SK-N-SH treated with all-trans-retinoic acid at 6 μM for 48 hours (cell line): ENCODE data around the gene E2F8.

Experiments used
- ATAC-seq: fragments of 200-7000 bp; cut with Tn5 transposase; 3 replicates; pipeline ENCODE4 v1.9.1; 2020; ENCODE audit warnings: mild to moderate bottlenecking, moderate library complexity
- ARNTL ChIP-seq: fragments of 450-650 bp; formaldehyde crosslinking; IDR thresholded peaks from 2 replicates; pipeline ENCODE4 v1.5.0; 2020; ENCODE audit warnings: low read depth, mild to moderate bottlenecking, moderate library complexity, borderline replicate concordance
- BACH2 ChIP-seq: fragments of 250-450 bp; sonication (Bioruptor Pico); IDR thresholded peaks from 2 replicates; pipeline ENCODE4 v1.9.0; 2021; ENCODE audit warnings: mild to moderate bottlenecking, borderline replicate concordance
- CREB5 ChIP-seq: fragments of 250-450 bp; sonication (Bioruptor Pico); IDR thresholded peaks from 2 replicates; pipeline ENCODE4 v1.5.1; 2020; ENCODE audit warnings: low read depth, mild to moderate bottlenecking, moderate library complexity
- CSRNP3 ChIP-seq: fragments of 250-450 bp; sonication (Bioruptor Pico); IDR thresholded peaks from 2 replicates; pipeline ENCODE4 v1.5.1; 2021; ENCODE audit warnings: mild to moderate bottlenecking, moderate library complexity
- GLIS3 ChIP-seq: fragments of 250-450 bp; sonication (Bioruptor Pico); IDR thresholded peaks from 2 replicates; pipeline ENCODE4 v1.5.0; 2020; ENCODE audit warnings: mild to moderate bottlenecking, moderate library complexity
- ISL1 ChIP-seq: fragments of 250-450 bp; sonication (Bioruptor Pico); IDR thresholded peaks from 2 replicates; pipeline ENCODE4 v2.1.2; 2022; ENCODE audit warnings: mild to moderate bottlenecking, moderate library complexity
- OSR1 ChIP-seq: fragments of 250-450 bp; sonication (Bioruptor Pico); IDR thresholded peaks from 2 replicates; pipeline ENCODE4 v1.8.0; 2022; ENCODE audit warnings: moderate library complexity, mild to moderate bottlenecking, inconsistent platforms
- PATZ1 ChIP-seq: fragments of 250-450 bp; sonication (Bioruptor Pico); IDR thresholded peaks from 2 replicates; pipeline ENCODE4 v1.8.0; 2020; ENCODE audit warnings: mild to moderate bottlenecking, moderate library complexity, borderline replicate concordance
- PPARA ChIP-seq: fragments of 250-450 bp; sonication (Bioruptor Pico); IDR thresholded peaks from 2 replicates; pipeline ENCODE4 v1.5.0; 2020; ENCODE audit warnings: mild to moderate bottlenecking, borderline replicate concordance
- RARB ChIP-seq: fragments of 250-450 bp; sonication (Bioruptor Pico); IDR thresholded peaks from 2 replicates; pipeline ENCODE4 v1.8.0; 2021; ENCODE audit warnings: mild to moderate bottlenecking, moderate library complexity
- SNAI2 ChIP-seq: fragments of 250-450 bp; sonication (Bioruptor Pico); IDR thresholded peaks from 2 replicates; pipeline ENCODE4 v1.5.0; 2020; ENCODE audit warnings: mild to moderate bottlenecking, moderate library complexity
- TCF4 ChIP-seq: fragments of 250-450 bp; sonication (Bioruptor Pico); IDR thresholded peaks from 2 replicates; pipeline ENCODE4 v1.8.0; 2021; ENCODE audit warnings: mild to moderate bottlenecking, moderate library complexity, borderline replicate concordance
- TOX ChIP-seq: fragments of 250-450 bp; sonication (Bioruptor Pico); IDR thresholded peaks from 2 replicates; pipeline ENCODE4 v1.8.0; 2021; ENCODE audit warnings: mild to moderate bottlenecking, moderate library complexity, borderline replicate concordance
- TSHZ2 ChIP-seq: fragments of 250-450 bp; sonication (Bioruptor Pico); IDR thresholded peaks from 2 replicates; pipeline ENCODE4 v1.5.0; 2020; ENCODE audit warnings: mild to moderate bottlenecking, moderate library complexity
- ZC3H10 ChIP-seq: fragments of 250-450 bp; sonication (Bioruptor Pico); IDR thresholded peaks from 2 replicates; pipeline ENCODE4 v1.5.1; 2021; ENCODE audit warnings: mild to moderate bottlenecking, moderate library complexity
- ZFP3 ChIP-seq: fragments of 250-450 bp; sonication (Bioruptor Pico); IDR thresholded peaks from 2 replicates; pipeline ENCODE4 v1.5.0; 2020; ENCODE audit warnings: mild to moderate bottlenecking, moderate library complexity
- ZFP30 ChIP-seq: fragments of 450-650 bp; formaldehyde crosslinking; IDR thresholded peaks from 2 replicates; pipeline ENCODE4 v1.5.0; 2022; ENCODE audit warnings: mild to moderate bottlenecking, moderate library complexity
- ZNF565 ChIP-seq: fragments of 450-650 bp; formaldehyde crosslinking; conservative IDR thresholded peaks from 2 replicates; pipeline ENCODE4 v1.5.0; 2020; ENCODE audit warnings: low read depth, mild to moderate bottlenecking, moderate library complexity
- ZNF70 ChIP-seq: fragments of 450-650 bp; formaldehyde crosslinking; IDR thresholded peaks from 2 replicates; pipeline ENCODE4 v1.5.0; 2020; ENCODE audit warnings: mild to moderate bottlenecking, moderate library complexity
- ZNF8 ChIP-seq: fragments of 450-650 bp; formaldehyde crosslinking; IDR thresholded peaks from 2 replicates; pipeline ENCODE4 v1.5.0; 2020; ENCODE audit warnings: mild to moderate bottlenecking, moderate library complexity

E2F8 gene

GRCh38 chr11:19281041-19281440 lies 40.3 kb upstream of the E2F8 start (continued):
- no peak for TF ChIP-seq TSHZ2
- no peak for TF ChIP-seq TCF4 (CRISPR knock-in tag)
- TF ChIP-seq TOX: no peak
- no peak for TF ChIP-seq CSRNP3 (CRISPR knock-in tag)
- no peak for TF ChIP-seq ZNF565
- no peak for TF ChIP-seq ZC3H10 (CRISPR knock-in tag)

GRCh38 chr11:19279451-19279850 lies 38.7 kb upstream of the E2F8 start:
- TF ChIP-seq CSRNP3 (CRISPR knock-in tag): no peak
- no peak for TF ChIP-seq ZNF70 (CRISPR knock-in tag)
- no peak for TF ChIP-seq ARNTL
- TF ChIP-seq ZNF565: no peak
- TF ChIP-seq TSHZ2: no peak
- TF ChIP-seq OSR1 (CRISPR knock-in tag): no peak
- no peak for TF ChIP-seq PATZ1
- TF ChIP-seq ZFP30 (CRISPR knock-in tag): no peak
- no peak for TF ChIP-seq ZNF8 (CRISPR knock-in tag)
- TF ChIP-seq TCF4 (CRISPR knock-in tag): no peak
- no peak for TF ChIP-seq GLIS3 (CRISPR knock-in tag)
- TF ChIP-seq SNAI2 (CRISPR knock-in tag): no peak
- TF ChIP-seq PPARA (CRISPR knock-in tag): no peak
- TF ChIP-seq ISL1 (CRISPR knock-in tag): no peak
- no peak for TF ChIP-seq ZFP3 (CRISPR knock-in tag)
- no peak for TF ChIP-seq TOX
- TF ChIP-seq BACH2 (CRISPR knock-in tag): no peak
- no peak for ATAC-seq

GRCh38 chr11:19276859-19277808 lies 36.4 kb upstream of the E2F8 start:
- no peak for ATAC-seq
- TF ChIP-seq ZNF565 (no peak), ZNF70 (CRISPR knock-in tag) (no peak), CSRNP3 (CRISPR knock-in tag) (no peak), ISL1 (CRISPR knock-in tag) (no peak), BACH2 (CRISPR knock-in tag) (no peak), PPARA (CRISPR knock-in tag) (no peak), RARB (CRISPR knock-in tag) (no peak), CREB5 (CRISPR knock-in tag) (no peak), SNAI2 (CRISPR knock-in tag) (no peak)
